HUES64 (cell line): Measurements from ENCODE around the gene TAX1BP3.

ENCODE experiments used
- H3K27ac ChIP-seq: 2 replicates; pipeline ENCODE4 v1.7.0; 2013; ENCODE audit warnings: low read depth, low read length, inconsistent platforms
- H3K27me3 ChIP-seq: 2 replicates; pipeline ENCODE4 v1.6.1; 2013; ENCODE audit warnings: mild to moderate bottlenecking, low read length; ENCODE audit not compliant: insufficient read depth
- H3K36me3 ChIP-seq: 2 replicates; pipeline ENCODE4 v1.6.1; 2013; ENCODE audit warnings: mild to moderate bottlenecking, low read length; ENCODE audit not compliant: insufficient read depth
- H3K4me1 ChIP-seq: 2 replicates; pipeline ENCODE4 v1.6.1; 2013; ENCODE audit warnings: mild to moderate bottlenecking, low read length, moderate library complexity; ENCODE audit not compliant: insufficient read depth
- H3K4me3 ChIP-seq: 2 replicates; pipeline ENCODE4 v1.5.1; 2013; ENCODE audit warnings: mild to moderate bottlenecking, low read length, moderate library complexity
- H3K9ac ChIP-seq: 2 replicates; pipeline ENCODE4 v1.6.1; 2013; ENCODE audit warnings: mild to moderate bottlenecking, low read depth, low read length
- H3K9me3 ChIP-seq: 2 replicates; pipeline ENCODE4 v1.6.1; 2013; ENCODE audit warnings: low read depth, low read length; ENCODE audit not compliant: insufficient read depth
- WGBS: fragments of 150-250, 120-280 bp; methylation state at CpG from one replicate; pipeline ENCODE4 v1.1.7; 2013; ENCODE audit warnings: missing lambda C conversion rate; 5-methylcytosine and 5-hydroxymethylcytosine counted together

Gene TAX1BP3

DNA sequence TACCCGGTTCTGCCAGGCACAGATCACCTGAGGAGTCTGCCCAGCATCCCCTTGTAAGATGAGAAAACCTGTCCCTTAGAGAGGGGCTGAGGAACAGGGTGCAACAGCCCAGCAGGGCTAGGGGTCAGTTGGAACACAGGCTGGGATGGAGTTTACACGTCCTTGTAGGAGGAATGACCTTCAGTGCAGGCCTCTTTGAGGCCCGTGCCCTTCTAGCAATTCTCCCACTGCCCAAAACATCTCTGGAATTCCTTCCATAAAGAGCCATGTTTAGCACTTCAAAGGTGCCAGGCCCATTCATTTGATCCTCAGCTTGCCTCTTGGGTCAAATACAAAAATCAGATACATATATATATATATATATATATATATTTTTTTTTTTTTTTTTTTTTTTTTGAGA lies 27.4 kb downstream of the TAX1BP3 start:
- WGBS: 75% methylated on average over 3 of the region's 3 CpGs
- Histone ChIP-seq H3K9me3 (no peaks in the 10 kb centered on the region), H3K4me3 (no peak overlapping the region), H3K27ac (no peak overlapping the region), H3K9ac (no peak overlapping the region), H3K4me1 (peaks cover 9% of the 10 kb centered on the region), H3K36me3 (peaks cover 24% of the 10 kb centered on the region), H3K27me3 (no peaks in the 10 kb centered on the region)

- Histone ChIP-seq H3K9me3 (no peaks in the 10 kb centered on the region), H3K4me3 (no peak overlapping the region), H3K27ac (no peak overlapping the region), H3K4me1 (peaks cover 9% of the 10 kb centered on the region), H3K9ac (no peak overlapping the region; the same call in 1 of the 2 replicates), H3K27me3 (no peaks in the 10 kb centered on the region), H3K36me3 (peaks cover 22% of the 10 kb centered on the region)
- WGBS: 73% methylated on average over 7 of the region's 7 CpGs
These were observed 28.3 kb downstream of the TAX1BP3 start for GRCh38 chr17:3639981-3640596.

GRCh38 chr17:3636908-3637373 lies 31.4 kb downstream of the TAX1BP3 start:
- Histone ChIP-seq H3K36me3 (peaks cover 23% of the 10 kb centered on the region), H3K4me1 (peaks cover 9% of the 10 kb centered on the region), H3K27ac (peak overlapping the region; percentile 97; the same call in 1 of the 2 replicates), H3K27me3 (no peaks in the 10 kb centered on the region), H3K4me3 (peak overlapping the region; percentile 76), H3K9me3 (no peaks in the 10 kb centered on the region), H3K9ac (peak overlapping the region; percentile 85)
- 3% methylated on average over 31 of the region's 31 CpGs for WGBS

DNA sequence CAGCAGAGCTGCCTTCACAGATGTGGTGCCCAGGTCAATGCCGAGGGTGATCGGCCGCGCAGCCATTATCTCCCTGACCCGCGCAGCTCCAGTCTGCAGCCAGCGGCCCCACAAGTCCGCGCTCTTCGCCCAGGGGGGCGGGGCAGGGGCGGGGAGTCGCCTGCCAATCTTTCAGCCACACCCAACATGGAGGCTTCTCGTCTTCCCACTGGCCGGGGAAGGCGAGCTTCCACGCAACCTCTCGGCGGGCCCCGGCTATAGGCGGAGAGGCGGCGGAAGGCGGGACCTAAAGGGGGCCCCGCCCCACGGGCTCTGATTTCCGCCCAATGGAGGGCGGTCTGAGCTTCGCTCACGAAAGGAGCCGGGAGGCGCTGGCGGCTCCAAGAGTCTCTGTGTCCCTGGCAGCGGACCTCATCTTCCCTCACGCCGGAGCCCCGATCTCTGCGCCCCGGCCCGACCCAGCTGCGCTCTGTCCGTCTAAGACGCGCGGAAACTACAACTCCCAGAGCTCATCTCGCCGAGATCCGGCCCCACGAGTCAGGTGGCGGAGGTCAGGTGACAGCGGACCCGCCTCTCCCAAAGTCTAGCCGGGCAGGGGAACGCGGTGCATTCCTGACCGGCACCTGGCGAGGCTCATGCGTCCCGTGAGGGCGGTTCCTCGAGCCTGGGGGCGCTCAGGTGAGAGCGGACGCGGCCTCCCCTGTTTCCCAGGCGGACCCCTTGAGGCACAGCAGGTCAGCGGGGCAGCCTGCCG lies 32.0 kb downstream of the TAX1BP3 start, which contains the start of the genes CTNS and SHPK:
Gene CTNS, plus strand, starts transcription at position 607 of the 754 bp plus-strand sequence. CDS start 3,447 bp downstream, outside the sequence.
Gene SHPK, minus strand, starts transcription at position 97 of the 754 bp plus-strand sequence. Its CDS starts 31 bp downstream, at position 66.
- H3K27me3 ChIP-seq: no peaks in the 10 kb centered on the region
- peak within 1 kb of the TSS; percentile 76 for H3K4me3 ChIP-seq
- H3K4me1 ChIP-seq: peaks cover 9% of the 10 kb centered on the region
- H3K27ac ChIP-seq: peak within 1 kb of the TSS; percentile 97
- H3K9ac ChIP-seq: peak within 1 kb of the TSS; percentile 85
- H3K9me3 ChIP-seq: no peaks in the 10 kb centered on the region
- H3K36me3 ChIP-seq: peaks cover 23% of the 10 kb centered on the region
- under 1% methylated on average over 68 of the region's 68 CpGs for WGBS

GRCh38 chr17:3635474-3636153 lies 32.8 kb downstream of the TAX1BP3 start:
- no peak overlapping the region; the same call in 1 of the 2 replicates for H3K27ac ChIP-seq
- H3K27me3 ChIP-seq: no peaks in the 10 kb centered on the region
- peak overlapping the region; percentile 79 for H3K9ac ChIP-seq
- peaks cover 20% of the 10 kb centered on the region for H3K36me3 ChIP-seq
- WGBS: 25% methylated on average over 38 of the region's 38 CpGs
- H3K4me1 ChIP-seq: peaks cover 6% of the 10 kb centered on the region; the same call in 1 of the 2 replicates
- peak overlapping the region; percentile 76 for H3K4me3 ChIP-seq
- no peaks in the 10 kb centered on the region for H3K9me3 ChIP-seq

- peaks cover 41% of the 10 kb centered on the region for H3K36me3 ChIP-seq
- H3K9ac ChIP-seq: no peak overlapping the region
- WGBS: 97% methylated on average over 7 of the region's 7 CpGs
- H3K27ac ChIP-seq: no peak overlapping the region
- no peaks in the 10 kb centered on the region for H3K9me3 ChIP-seq
- H3K4me1 ChIP-seq: no peaks in the 10 kb centered on the region
- no peak overlapping the region for H3K4me3 ChIP-seq
- no peaks in the 10 kb centered on the region for H3K27me3 ChIP-seq
These were observed 36.1 kb downstream of the TAX1BP3 start for GRCh38 chr17:3632287-3632686.

DNA sequence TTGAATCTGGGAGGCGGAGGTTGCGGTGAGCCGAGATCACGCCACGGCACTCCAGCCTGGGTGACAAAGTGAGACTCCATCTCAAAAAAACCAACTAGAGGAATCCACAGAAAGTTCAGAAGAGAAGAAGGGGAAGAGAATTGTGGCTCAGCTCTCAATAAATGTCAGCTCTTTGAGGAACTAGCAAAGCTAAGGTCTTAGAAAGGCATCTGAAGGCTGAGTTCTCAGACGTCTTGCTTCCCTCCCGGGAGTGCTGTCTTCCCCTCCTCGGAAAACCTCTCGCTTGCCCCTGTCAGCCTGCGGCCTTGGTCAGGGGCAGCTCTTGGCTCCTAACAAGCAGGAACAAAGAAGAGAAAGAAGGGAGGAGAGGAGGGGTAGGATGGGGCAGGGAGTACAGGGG lies 37.6 kb downstream of the TAX1BP3 start:
- Histone ChIP-seq H3K27me3 (no peaks in the 10 kb centered on the region), H3K36me3 (peaks cover 52% of the 10 kb centered on the region), H3K4me3 (no peak overlapping the region), H3K9ac (no peak overlapping the region), H3K27ac (no peak overlapping the region), H3K4me1 (no peaks in the 10 kb centered on the region), H3K9me3 (no peaks in the 10 kb centered on the region)
- WGBS: 97% methylated on average over 10 of the region's 10 CpGs

GRCh38 chr17:3627769-3628167 lies 40.6 kb downstream of the TAX1BP3 start:
- H3K9me3 ChIP-seq: no peaks in the 10 kb centered on the region
- no peak overlapping the region for H3K4me3 ChIP-seq
- H3K36me3 ChIP-seq: peaks cover 69% of the 10 kb centered on the region
- H3K27me3 ChIP-seq: no peaks in the 10 kb centered on the region
- no peaks in the 10 kb centered on the region for H3K4me1 ChIP-seq
- H3K27ac ChIP-seq: no peak overlapping the region
- 96% methylated on average over 11 of the region's 11 CpGs for WGBS
- H3K9ac ChIP-seq: no peak overlapping the region

DNA sequence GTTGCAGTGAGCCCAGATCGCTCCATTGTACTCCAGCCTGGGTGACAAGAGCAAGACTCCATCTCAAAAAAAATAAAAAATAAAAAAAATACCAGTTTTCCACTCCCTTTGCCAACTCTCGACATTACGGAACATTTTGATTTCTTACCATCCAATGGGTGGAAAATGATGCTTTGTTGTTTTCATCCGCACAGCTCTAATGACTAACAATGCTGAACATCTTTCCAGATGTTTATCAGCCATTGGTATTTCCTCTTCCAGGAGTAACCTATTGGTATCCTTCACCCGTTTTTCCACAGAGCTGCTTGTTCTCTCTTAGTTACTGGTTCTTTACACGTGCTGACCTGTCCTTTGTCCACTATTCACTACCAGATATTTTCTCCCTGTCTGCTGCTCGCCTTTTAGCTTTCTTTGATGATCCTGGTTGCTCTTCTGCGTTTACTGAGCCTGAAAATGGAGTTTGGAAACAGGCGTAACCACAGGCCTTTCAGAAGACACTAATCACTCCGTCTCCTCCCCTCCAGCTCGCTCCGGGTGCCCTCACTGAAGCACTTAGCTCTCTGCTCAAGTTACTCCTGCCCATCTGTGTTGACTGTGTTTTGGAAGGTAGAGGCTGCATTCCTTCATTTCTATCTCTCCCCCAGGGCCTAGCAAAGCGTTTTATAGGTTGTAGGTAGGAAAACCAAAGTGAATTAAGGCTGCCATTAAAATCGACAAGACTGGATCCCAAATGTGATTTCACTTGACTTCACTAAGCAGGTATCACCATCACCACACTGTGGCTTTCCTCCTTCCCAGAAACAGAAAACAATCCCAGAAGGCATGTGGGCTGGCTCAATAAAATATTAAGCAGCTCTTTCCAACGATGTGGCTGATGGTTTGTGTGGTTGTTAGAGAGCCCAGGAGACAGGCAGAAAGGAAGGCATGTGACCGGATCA lies 41.3 kb downstream of the TAX1BP3 start:
- no peak overlapping the region for H3K9ac ChIP-seq
- H3K4me3 ChIP-seq: no peak overlapping the region
- no peaks in the 10 kb centered on the region for H3K4me1 ChIP-seq
- H3K36me3 ChIP-seq: peaks cover 69% of the 10 kb centered on the region
- no peaks in the 10 kb centered on the region for H3K9me3 ChIP-seq
- no peak overlapping the region for H3K27ac ChIP-seq
- WGBS: 90% methylated on average over 15 of the region's 16 CpGs
- H3K27me3 ChIP-seq: no peaks in the 10 kb centered on the region

GRCh38 chr17:3622977-3623594 lies 45.3 kb downstream of the TAX1BP3 start:
- 96% methylated on average over 16 of the region's 16 CpGs for WGBS
- Histone ChIP-seq H3K27me3 (no peaks in the 10 kb centered on the region), H3K27ac (no peak overlapping the region), H3K4me1 (no peaks in the 10 kb centered on the region), H3K36me3 (peaks cover 79% of the 10 kb centered on the region), H3K4me3 (no peak overlapping the region), H3K9me3 (no peaks in the 10 kb centered on the region), H3K9ac (no peak overlapping the region)
